NCI-H1048 (cell line): Measurements from ENCODE around the gene TC2N.
"Not testable (repeated sequence)": the region's sequence is repeated elsewhere in the genome, so short reads cannot be mapped to it uniquely, and the experiment has no call there.

Source experiments
- DNase-seq: peaks from one replicate; lab custom pipeline; 2025; lab: John Stamatoyannopoulos, UW

TC2N gene

GRCh38 chr14:91834571-91834970 is 32.8 kb downstream of the TC2N start:
- DNase-seq, result no peak

GRCh38 chr14:91831337-91831736 is 36.0 kb downstream of the TC2N start:
- no peak for DNase-seq

- peak; percentile 65 for DNase-seq
Observed at GRCh38 chr14:91830777-91831176, 36.6 kb downstream of the TC2N start.

GRCh38 chr14:91829511-91829910 is 37.8 kb downstream of the TC2N start:
- DNase-seq, result no peak

- no peak for DNase-seq
Observed at GRCh38 chr14:91827746-91828145, 39.6 kb downstream of the TC2N start.

- no peak for DNase-seq
Observed at GRCh38 chr14:91817566-91818325, 49.6 kb downstream of the TC2N start.

- DNase-seq, result no peak
Observed at GRCh38 chr14:91814317-91814716, 53.0 kb downstream of the TC2N start.

GRCh38 chr14:91810699-91811098 is 56.6 kb downstream of the TC2N start:
- no peak for DNase-seq

- DNase-seq, result no peak
Observed at GRCh38 chr14:91806716-91807115, 60.6 kb downstream of the TC2N start.

- not testable (repeated sequence) for DNase-seq
Observed at GRCh38 chr14:91806094-91806493, 61.2 kb downstream of the TC2N start.

GRCh38 chr14:91805659-91806058 is 61.7 kb downstream of the TC2N start:
- DNase-seq, result no peak

GRCh38 chr14:91801358-91801757 is 66.0 kb downstream of the TC2N start:
- DNase-seq, result no peak

GRCh38 chr14:91796617-91797347 is 70.6 kb downstream of the TC2N start:
- DNase-seq, result no peak

- DNase-seq, result no peak
Observed at GRCh38 chr14:91793704-91794103, 73.6 kb downstream of the TC2N start.

- no peak for DNase-seq
Observed at GRCh38 chr14:91786188-91786587, 81.1 kb downstream of the TC2N start.

GRCh38 chr14:91780452-91780851 is 86.9 kb downstream of the TC2N start:
- no peak for DNase-seq

- no peak for DNase-seq
Observed at GRCh38 chr14:91778217-91778616, 89.1 kb downstream of the TC2N start.

GRCh38 chr14:91774140-91775096 is 92.9 kb downstream of the TC2N start:
- no peak for DNase-seq

GRCh38 chr14:91770185-91770584 is 97.2 kb downstream of the TC2N start:
- DNase-seq, result no peak

- no peak for DNase-seq
Observed at GRCh38 chr14:91755570-91756295, 111.6 kb downstream of the TC2N start.

GRCh38 chr14:91754819-91755218 is 112.5 kb downstream of the TC2N start:
- no peak for DNase-seq

GRCh38 chr14:91754185-91754584 is 113.2 kb downstream of the TC2N start:
- DNase-seq, result no peak
